Measurements from ENCODE around the gene SYNPO2. TPM values are rescaled to one million over a fixed set of nuclear protein-coding genes. Genes with fewer than 3 reads are reported as not detected.

SYNPO2 gene
- total and polyA plus RNA-seq, 8 donors: 2.8 to 30.7 (median 4.6) TPM

DNA sequence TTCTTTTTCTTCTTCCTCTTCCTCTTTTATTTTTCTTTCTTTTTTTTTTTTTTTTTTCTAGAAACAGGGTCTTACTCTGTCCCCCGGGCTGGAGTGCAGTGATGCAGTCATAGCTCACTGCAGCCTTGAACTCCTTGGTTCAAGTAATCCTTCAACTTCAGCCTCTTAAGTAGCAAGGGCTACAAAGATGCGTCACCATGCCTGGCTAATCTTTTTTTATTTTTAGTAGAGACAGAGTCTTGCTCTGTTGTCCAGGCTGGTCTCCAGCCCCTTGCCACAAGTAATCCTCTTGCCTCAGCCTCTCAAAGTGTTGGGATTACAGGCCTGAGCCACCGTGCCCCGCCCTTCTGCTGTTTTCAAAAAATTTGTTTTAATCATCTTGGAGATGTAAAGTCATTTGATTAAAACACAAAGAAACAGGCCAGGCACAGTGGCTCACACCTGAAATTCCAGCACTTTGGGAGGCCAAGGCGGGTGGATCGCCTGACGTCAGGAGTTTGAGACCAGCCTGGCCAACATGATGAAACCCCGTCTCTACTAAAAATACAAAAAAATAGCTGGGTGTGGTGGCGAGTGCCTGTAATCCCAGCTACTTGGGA, 28.1 kb downstream of the SYNPO2 start:
- TF ChIP-seq, protein P1, sequence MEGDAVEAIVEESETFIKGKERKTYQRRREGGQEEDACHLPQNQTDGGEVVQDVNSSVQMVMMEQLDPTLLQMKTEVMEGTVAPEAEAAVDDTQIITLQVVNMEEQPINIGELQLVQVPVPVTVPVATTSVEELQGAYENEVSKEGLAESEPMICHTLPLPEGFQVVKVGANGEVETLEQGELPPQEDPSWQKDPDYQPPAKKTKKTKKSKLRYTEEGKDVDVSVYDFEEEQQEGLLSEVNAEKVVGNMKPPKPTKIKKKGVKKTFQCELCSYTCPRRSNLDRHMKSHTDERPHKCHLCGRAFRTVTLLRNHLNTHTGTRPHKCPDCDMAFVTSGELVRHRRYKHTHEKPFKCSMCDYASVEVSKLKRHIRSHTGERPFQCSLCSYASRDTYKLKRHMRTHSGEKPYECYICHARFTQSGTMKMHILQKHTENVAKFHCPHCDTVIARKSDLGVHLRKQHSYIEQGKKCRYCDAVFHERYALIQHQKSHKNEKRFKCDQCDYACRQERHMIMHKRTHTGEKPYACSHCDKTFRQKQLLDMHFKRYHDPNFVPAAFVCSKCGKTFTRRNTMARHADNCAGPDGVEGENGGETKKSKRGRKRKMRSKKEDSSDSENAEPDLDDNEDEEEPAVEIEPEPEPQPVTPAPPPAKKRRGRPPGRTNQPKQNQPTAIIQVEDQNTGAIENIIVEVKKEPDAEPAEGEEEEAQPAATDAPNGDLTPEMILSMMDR (IDR thresholded peaks at IDR 0.05): no peak
- Histone ChIP-seq H3K9me3 (no peaks in the 10 kb centered on the region), H3K27me3 (no peaks in the 10 kb centered on the region), H3K4me1 (no peaks in the 10 kb centered on the region), H3K27ac (no peak overlapping the region), H3K36me3 (no peaks in the 10 kb centered on the region), H3K4me3 (no peak overlapping the region)
- peak in 1 of 4 donors; percentile 17 for DNase-seq
- intact Hi-C loops (cut with DNase I): no loop called here
- ATAC-seq: no peak

DNA sequence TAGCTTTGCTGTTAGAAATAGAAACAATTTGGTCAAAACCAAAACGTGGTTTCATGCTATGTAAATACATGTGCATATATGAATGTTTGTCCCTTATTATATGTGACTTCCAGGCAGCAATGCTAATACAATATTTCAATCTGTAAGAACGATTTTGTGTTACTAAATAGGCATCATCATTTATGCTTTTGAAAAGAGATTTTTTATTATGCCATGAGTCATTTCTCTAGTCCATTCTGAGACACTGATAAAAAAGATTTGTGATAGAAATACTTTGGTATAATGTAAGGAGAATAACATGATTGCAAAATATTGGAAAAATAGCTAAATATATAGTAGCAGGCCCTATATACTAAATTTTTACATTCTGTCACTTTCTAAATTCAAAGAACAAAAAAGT, 28.9 kb downstream of the SYNPO2 start:
- H3K9me3 ChIP-seq: no peaks in the 10 kb centered on the region
- TF ChIP-seq, protein P1 (IDR thresholded peaks at IDR 0.05): no peak
- H3K27me3 ChIP-seq: no peaks in the 10 kb centered on the region
- DNase-seq (no peak), ATAC-seq (no peak)
- no peak overlapping the region for H3K4me3 ChIP-seq
- no peak overlapping the region for H3K27ac ChIP-seq
- H3K36me3 ChIP-seq: no peaks in the 10 kb centered on the region
- intact Hi-C loops (cut with DNase I): no loop called here
- no peaks in the 10 kb centered on the region for H3K4me1 ChIP-seq

DNA sequence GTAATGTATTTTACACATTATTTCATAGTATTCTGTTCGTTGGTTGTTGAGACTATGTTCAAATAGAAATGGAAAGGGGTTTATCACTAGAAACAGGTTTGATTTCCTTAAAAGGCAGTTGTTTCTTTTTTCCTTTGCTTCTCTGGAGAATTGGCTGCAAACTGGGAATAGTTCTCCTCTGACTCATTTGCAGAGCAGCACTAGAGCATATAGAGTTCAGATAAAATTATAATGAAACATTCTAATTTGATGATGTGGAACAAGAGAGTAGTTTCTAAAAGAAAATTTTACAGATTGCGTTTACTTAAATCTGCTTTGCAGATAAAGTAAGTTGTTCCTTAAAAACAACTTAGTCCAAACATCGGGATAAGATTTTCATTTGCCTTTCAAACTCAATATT, 29.7 kb downstream of the SYNPO2 start:
- no peaks in the 10 kb centered on the region for H3K4me1 ChIP-seq
- H3K4me3 ChIP-seq: no peak overlapping the region
- H3K27ac ChIP-seq: no peak overlapping the region
- TF ChIP-seq, protein P1 (IDR thresholded peaks at IDR 0.05): no peak
- peak; percentile 65 for ATAC-seq
- no peaks in the 10 kb centered on the region for H3K36me3 ChIP-seq
- intact Hi-C loops (cut with DNase I): no loop called here
- H3K9me3 ChIP-seq: no peaks in the 10 kb centered on the region
- DNase-seq: peak in 1 of 4 donors; percentile 61
- no peaks in the 10 kb centered on the region for H3K27me3 ChIP-seq

DNA sequence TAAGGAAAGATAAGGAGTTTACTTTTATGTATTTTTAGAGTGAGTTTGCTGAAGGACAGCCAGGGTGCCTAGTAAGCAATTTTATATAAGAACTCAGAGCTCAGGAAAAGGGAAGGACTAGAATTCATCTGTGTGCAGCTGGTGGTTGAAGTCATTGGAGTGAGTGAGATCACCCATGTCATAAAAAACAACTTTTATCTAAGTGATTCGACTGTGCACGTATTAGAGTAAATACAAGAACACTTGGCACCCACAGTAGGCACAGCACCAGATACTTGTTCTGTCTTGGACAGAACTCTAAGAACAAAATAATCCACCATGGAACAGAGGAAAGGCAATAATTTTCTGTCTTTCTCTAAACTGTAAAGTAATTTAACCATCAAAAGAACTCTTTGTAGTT, 31.6 kb downstream of the SYNPO2 start:
- H3K27me3 ChIP-seq: no peaks in the 10 kb centered on the region
- H3K4me1 ChIP-seq: no peaks in the 10 kb centered on the region
- TF ChIP-seq, protein P1 (IDR thresholded peaks at IDR 0.05): no peak
- DNase-seq: no peak
- no peaks in the 10 kb centered on the region for H3K9me3 ChIP-seq
- no peaks in the 10 kb centered on the region for H3K36me3 ChIP-seq
- peak; percentile 22 for ATAC-seq
- intact Hi-C loops (cut with DNase I): no loop called here
- no peak overlapping the region for H3K27ac ChIP-seq
- no peak overlapping the region for H3K4me3 ChIP-seq

DNA sequence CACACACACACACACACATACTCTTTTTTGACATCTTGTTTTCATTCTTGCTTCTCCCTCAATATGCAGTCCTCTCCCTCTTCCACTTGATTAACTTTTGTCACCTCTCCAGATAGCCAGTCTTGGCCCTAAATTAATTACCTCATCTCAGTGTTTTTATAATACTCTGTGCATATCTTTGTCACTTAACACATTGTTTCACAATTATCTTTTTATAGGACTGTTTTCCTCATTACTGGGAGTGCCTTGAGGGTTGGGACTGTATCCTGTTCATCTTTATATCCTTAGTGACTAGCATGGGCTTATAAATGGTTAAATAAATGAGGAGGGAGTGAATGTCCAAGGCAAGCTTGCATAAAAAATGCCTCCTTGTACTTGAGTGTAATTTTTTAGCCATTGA, 33.1 kb downstream of the SYNPO2 start:
- TF ChIP-seq, protein P1 (IDR thresholded peaks at IDR 0.05): no peak
- Histone ChIP-seq H3K4me1 (no peaks in the 10 kb centered on the region), H3K4me3 (no peak overlapping the region), H3K27ac (no peak overlapping the region), H3K36me3 (no peaks in the 10 kb centered on the region), H3K9me3 (no peaks in the 10 kb centered on the region), H3K27me3 (no peaks in the 10 kb centered on the region)
- intact Hi-C loops (cut with DNase I): no loop called here
- DNase-seq (no peak), ATAC-seq (no peak)

Data from left lung (tissue), 10 donors.